GM21528 (cell line): ENCODE data around the gene NUDT16L1.

ENCODE experiments used
- ATAC-seq: cut with Tn5 transposase; IDR thresholded peaks from one replicate; pipeline ENCODE4 v1.9.1; 2021; ENCODE audit warnings: mild to moderate bottlenecking, moderate library complexity; ENCODE audit not compliant: unreplicated experiment, low FRiP score

The NUDT16L1 gene

DNA sequence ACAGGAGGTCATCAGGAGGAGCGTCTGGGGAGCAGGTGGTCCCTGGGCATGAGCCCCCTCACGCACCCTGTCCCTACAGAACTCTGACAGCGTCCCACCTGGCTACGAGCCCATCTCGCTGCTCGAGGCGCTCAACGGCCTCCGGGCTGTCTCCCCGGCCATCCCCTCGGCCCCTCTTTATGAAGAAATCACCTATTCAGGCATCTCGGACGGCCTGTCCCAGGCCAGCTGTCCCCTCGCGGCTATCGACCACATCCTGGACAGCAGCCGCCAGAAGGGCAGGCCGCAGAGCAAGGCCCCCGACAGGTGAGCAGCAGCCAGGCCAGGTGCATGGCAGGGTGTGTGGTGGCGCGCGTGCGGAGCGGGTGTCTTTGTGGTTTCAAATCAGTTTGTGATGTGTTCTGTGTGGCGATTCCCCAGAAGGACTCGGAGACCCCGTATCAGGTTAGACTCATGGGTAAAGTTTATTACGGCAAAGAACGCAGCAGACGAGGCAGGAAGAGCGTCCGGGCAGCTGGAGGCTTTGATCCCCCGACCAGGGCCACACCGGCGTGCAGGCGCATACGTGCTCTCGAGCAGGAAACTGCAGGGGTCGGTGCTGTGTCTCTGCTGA, 11.8 kb upstream of the NUDT16L1 start:
- ATAC-seq = no peak

DNA sequence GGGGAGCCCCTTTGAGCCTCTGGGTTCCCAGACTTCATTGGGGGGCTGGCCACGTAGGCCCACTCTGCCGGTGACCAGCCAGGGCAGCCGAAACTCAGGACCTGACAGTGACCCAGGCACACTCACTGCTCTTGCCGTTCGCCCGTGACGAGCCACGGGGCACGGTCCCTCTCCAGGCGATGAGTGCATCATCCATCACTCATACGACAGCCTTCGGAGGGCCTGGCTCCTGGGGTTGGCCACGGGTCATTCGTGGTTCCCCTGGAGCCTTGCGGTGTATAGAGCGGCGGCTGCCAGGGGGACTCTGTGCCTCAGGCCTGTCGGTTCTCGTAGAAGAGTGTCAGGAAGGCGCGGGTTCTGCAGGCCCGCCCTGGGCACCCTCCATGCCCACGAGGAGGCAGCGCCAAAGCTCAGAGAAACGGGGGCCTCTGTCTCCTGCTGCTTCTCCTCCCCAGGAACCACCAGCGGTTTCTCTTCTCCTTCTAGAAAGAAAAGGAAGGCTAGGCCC, 11.2 kb upstream of the NUDT16L1 start:
- no peak for ATAC-seq

DNA sequence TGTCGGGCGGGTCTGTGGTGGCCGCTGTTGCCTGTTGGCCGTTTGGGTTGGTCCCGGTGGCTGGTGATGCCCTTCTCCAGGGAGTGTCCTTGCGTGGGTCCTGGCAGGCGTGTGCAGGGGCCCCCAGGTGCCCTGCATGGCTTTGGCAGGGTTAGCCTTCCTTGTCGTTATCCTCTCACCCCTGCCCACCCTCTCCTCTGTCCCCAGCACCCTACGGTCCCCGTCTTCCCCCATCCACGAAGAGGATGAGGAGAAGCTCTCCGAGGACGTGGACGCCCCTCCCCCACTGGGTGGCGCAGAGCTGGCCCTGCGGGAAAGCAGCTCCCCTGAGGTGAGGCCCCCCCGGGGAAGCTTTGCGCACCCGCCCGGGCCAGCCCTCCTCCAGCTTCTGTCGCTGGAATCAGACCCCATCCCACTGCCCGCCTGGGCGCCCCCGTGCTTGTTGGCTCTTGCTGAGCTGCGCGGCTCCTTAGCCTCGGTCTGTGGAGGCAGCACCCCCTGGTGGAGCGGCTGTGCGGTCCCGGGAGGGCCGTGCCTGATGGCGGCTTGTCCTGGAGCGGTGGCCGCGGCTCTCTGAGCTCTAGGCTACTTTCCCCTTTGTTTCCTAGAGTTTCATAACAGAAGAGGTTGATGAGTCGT, 10.6 kb upstream of the NUDT16L1 start:
- ATAC-seq = no peak

DNA sequence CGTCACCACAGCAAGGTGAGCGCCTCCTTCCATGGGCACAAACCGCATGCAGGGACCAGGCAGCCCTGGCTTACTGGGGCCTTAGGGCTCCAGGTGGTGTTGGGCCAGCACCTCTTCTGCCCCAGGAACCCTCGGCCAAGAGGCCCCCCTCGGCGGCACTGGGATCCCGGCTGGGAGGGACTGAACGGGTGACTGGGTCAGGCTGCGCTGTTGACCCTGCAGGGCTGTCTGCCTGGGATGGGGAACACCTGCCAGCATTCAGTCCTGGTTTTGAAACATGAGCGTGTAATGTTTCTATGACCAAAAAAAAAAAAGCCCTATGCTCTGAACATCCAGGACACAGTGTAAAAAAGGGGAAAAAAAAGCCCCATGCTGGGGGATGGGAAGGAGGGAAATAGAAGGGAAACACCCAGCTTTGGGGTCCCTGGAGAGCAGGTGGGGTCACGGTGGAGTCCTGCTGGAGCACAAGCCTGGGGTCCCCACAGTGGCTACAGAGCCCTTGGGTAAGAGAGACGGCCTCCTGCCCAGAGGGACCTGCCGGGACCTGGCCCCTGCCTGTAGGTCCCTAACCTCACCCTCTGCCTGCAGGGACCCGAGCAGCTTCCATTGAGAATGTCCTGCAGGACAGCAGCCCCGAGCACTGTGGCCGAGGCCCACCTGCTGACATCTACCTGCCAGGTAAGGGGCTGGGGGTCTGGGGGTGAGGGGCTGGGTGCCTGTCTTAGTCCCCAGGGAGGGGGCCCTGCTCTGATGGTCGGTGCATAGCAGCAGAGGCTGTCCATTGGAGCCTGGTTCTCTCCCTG, 9.9 kb upstream of the NUDT16L1 start:
- ATAC-seq = no peak

DNA sequence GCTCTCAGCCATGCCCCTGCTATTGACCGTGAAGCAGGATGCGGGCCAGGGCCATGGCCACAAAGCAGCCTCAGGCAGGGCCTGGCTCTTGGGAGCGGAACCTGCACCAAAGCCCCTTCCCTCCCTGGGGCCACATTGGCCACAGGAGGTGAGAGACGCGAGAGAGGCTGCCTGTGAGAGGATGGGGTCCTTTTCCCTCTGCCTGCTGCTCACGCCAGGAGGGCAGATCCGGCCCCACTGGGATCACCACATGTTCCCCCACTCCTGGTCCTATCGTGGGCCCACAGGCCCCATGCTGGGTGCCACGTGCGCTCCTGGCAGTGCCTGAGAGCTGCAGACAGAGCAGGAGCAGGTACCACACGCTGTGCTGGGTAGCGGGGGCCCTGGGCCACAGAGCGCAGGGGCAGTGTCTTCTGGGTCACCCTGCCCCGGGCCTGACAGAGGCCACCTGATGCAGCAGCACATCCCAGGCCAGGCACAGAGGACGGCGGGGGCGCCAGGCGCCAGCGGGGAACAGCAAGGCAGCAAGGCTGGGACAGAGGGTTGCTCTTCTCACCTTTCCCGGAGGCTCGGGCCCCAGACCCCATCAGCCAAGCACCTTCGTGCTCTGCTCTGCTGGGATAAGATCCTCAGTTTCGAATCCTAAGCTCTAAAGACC, 9.2 kb upstream of the NUDT16L1 start:
- no peak for ATAC-seq

DNA sequence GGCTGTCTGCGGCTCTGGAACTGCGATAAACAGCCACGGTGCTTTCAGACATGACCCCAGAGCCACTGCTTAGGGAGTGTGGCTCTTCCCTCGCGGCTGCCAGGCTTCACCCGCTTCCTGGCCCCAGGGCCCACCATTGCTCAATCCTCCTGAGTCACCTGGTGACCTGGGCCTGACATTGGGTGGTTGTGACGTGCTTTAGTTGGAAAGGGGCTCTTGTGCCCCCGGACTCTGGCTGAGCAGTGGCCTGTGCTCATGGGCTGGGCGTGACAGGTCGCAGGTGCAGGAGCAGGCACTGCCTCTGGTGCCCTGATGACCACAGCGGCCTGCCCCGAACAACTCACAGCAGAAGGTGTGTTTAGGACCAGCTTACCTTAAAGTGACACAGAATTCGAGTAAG, 8.6 kb upstream of the NUDT16L1 start:
- ATAC-seq = no peak

DNA sequence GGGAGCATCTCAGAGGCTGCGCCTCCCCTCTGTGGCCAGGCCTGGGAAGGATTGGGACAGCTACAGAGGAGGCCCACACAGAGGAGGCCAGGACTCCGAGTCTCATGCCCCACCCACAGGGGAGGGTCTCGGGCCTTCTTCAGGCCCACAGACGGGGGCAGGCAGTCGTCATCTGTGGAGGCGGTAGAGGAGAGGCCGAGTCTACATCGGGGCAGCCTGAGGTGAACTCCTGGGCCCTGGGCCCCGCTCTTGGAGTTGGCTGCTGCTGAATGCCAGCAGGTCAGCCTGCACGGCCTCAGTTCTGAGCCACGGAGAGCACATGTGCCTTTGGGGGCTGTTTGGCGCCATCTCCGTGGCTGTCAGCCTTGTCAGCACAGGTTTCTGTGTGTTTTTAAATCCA, 8.1 kb upstream of the NUDT16L1 start:
- no peak for ATAC-seq

DNA sequence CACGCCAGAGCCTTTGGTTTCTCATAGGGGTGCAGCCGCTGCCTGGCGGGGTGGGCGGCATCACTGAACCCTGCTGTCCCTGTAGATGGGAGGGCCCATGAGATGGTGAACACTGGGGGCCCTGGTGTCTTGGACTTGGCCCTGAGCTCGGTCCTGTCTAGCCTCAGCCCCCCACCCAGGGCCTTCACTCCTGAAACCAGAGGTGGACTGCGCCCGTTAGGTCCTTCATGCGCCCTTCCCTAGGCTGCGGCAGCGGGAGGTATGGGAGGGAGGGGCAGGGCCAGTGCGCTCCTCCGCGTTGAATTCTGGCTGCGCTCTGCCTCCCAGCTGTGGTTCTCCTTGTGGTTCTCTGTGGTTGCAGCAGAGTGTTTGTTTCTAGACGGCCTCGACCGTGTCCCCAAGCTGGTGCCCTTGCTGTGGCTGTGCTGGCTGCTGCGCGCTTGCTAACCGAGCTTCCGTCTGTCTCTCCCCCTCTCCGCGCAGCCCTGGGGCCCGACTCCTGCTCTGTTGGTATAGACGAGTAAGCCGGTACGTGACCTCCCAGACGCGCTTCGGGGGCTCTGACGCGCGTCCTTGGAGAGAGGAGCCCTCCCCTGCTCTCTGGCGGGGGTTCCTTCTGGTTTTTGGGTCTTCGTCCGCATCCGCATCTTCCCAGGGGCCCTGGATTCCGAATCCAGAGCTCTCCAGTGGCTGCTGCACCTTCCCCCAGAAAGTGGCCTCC, 7.4 kb upstream of the NUDT16L1 start:
- no peak for ATAC-seq

DNA sequence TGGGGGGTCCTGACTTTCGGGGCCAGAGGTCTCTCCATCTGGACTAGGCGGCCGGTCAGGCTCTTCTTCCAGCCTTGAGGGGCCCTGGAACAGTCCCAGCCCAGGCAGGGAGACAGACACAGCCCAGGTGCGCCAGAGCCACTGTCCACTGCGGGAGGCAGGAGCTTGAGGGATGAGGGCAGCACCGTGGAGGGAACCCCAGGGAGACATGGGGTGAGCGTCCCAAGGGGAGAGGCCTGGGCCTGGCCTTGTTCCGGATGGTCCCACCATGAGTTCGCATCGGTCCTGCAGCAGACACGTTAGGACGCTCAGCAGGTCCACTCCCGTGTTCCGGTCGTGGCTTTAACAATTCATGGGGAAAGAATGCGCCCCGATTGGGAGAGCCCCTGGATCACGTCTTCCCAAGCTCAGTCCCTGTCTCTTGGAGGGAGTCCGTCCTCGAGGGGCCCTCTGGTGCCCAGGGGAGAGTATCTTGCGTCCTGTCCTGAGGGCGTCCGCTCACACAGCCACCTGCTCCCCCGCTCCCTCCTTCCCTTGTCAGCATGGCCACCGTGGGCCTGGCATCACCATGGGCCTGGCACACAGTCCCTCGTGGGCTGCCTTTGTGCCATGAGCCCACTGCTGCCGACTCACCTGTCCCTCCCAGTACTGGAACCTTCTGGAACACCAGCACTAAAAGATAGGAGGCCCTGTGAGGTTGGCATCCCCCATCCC, 6.7 kb upstream of the NUDT16L1 start:
- no peak for ATAC-seq

DNA sequence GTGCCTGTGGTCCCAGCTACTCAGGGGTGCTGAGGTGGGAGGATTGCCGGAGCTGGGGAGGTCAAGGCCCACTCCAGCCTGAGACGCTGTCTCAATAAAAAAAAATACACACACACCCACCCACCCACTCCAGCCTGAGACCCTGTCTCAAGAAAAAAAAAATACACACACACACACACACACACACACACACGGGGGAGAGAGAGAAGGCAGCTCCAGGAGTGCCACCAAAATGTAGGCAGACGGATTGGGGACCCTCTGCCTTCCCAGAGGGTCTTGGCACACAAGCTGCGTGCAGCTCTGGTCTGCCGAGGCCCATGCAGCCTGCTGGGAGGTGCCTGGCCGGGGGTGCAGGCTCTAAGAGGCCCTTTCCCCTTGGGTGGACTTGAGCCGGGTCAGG, 5.9 kb upstream of the NUDT16L1 start:
- no peak for ATAC-seq

DNA sequence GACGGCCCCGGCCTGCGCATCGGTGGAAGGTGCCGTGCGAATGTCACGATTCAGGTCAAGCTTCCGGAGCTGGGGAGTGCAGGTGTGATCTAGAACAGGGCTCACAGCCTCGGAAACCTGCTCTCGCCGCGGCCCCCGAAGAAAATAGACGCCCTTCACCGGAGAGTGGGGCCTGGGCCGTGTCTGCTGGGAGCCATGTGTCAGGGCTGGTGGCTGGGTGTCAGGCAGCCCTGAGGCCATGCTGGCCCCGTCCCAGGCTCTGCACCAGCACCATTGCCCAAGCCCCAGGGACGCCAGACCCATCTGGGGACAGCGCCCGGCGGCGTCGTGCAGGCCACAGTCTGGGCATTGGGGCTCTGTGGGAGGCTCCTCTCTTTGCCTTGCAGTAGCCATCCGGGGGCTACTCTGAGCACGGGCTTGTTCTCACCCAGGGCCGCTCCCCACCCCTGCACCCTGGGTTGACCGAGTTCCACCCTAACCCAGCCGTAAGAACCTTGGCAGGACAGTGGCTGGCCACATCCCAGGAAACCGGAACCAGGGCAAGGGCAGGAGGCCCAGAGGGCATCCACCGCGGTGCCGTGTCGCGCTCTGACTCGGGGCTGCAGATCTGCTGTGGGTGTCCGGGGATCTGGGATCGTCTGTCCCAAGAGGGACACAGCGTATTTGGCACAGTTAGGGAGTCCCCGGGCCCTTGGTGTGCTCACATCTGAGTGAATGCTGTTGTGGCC, 5.3 kb upstream of the NUDT16L1 start:
- no peak for ATAC-seq

DNA sequence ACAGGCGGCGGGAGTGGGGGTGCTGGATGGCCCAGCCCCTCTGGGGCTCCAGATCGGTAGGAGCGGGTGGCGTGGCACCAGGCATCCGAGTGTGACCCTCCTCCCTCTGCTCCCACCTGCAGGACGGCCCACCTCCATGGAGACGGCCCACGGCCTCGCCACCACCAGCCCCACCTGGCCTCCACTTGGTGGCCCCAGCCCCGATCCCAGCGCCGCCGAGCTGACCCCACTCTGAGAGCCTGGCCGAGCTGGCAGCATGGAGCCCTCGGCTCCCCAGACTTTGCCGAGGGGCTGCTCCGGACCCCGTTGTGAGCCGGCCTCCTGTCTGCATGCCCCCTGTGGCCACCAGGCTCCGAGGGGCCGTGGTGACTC, 4.7 kb upstream of the NUDT16L1 start:
- no peak for ATAC-seq

DNA sequence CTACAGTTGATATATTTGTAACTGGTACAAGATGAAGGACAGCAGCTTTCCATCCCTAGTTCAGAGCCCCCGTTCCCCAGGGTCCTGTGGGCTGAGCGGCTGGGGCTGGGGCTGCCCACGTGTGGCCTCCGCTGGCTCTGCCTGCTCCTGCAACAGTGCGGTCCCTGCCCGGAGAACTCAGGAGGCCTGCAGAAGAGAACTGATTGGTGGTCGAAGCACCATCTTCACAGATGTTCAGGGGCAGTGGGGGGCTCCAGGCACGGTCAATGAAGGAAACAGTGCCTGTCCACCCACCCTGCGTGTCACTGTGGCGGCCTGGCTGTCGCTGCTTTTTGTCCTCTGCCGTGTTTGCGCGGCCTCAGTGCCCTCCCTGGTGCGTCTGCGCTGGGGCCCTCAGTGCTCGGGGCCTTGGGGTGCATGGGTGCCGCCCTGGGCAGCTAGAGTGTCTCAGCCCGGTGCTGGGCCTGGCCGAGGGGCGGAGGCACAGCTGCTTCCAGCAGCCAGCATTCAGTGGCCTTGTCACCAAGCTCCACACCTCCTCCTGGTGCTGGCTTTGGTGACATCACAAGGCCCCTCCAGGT, 4.2 kb upstream of the NUDT16L1 start:
- ATAC-seq = no peak

DNA sequence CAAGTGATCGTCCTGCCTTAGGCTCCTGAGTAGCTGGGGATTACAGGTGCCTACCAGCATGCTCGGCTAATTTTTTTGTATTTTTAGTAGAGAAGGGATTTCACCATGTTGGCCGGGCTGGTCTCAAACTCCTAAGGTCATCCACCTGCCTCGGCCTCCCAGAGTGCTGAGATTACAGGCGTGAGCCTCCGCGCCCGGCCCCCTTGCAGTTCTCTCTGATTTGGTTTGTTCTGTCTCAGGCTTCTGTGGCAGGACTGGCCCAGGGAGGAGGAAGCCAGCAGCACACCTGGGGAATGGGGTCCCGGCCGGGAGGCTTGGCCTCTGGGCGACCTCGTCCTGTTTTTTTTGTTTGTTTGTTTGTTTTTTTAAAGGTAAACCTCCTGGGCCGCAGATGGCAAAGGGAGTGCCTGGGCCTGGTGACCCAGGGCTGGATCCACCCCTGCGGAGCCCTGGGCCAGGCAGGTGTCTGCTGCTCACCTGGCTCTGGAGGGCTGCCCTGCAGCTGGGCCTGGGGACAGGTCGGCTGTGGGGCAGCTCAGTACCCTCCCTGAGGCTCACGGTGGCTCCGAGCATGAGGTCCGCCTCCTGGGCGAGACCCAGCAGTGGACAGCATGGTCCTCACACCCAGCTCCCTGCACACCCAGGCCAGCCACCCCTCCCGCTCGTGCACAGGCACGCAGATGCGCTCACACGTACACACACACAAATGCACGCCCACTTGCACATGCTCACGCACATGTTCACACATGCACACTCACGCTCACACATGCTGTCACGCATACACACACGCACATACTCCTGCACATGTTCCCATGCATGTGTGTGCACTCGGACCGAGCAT, 3.3 kb upstream of the NUDT16L1 start:
- ATAC-seq = no peak

DNA sequence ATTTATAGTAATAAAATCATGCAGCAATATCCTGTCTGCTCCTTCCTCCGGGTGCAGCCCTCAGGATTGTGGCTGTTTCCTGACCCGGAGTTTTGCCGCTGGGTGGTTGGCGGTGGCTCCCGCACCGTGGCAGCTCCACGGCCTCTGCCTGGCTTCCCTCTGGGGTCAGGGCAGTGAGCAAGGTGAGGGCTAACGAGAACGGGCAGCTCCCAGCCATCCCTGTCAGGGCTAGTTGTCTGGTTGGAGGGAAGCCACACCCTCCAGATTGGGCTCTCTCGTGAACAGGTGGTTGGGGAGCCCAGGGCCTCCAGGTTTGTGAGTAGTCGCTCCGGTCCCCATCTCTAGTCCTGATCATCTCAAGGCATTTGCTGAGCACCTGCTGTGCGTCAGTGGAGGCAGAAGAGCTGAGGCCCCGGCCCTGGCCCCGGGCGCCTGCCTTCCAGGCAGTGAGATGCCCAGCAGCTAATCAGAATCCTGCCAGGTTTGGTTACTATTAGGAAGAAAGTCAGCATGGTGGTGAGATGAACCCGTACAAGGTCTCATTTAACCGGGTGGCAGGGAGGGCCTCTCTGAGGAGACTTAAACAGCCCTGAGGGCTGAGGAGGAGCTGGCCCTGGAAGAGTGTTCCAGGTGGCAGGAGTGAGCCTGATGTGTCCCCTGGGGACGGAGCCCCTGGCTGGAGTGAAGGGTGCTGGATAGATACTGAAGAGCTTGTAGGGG, 2.3 kb upstream of the NUDT16L1 start:
- no peak for ATAC-seq

DNA sequence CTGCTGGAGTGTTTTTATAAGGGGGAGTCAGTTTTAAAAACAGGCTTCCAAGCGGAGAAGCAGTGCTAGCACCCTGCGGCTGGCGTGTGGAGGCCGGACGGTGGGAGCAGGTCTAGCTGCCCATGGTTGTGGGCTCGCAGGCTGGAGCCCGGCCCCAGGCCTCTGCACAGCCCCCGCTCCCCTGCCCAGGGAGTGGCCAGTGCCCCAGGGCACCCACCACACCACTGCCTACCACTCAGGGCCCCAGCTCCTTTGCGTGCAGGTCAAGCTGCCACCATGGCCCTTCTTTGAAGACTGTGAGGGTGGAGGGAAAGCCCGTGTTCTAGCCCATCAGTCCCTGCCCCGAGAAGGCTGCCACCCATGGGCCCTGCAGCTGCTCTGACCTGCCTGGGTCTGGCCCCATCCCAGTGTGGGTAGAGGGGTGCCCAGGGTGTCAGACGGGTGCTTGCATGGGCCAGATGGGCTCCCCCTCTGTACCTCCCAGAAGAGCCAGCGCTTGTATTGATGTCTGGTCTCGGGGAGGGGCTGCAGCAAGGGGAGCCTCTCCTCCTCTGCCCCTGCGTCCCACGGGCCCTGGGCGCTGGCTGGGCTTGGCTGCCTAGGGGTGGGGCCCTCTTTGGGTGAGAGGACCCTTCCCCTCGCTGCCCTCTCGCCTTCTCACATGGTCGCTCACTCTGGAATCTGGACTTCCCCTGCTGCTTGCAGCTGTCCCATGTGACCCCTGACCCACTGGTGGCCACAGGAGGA, 1.5 kb upstream of the NUDT16L1 start:
- ATAC-seq = no peak
